Astrocyte (in vitro differentiated cells and primary cell): ENCODE data around the gene OSM.

Experiments
- CTCF ChIP-seq: IDR thresholded peaks from 2 replicates; pipeline ENCODE4 v1.5.1; 2011; ENCODE audit warnings: low read depth, mild to moderate bottlenecking, inconsistent platforms, low read length, moderate library complexity; ENCODE audit not compliant: insufficient read depth
- EZH2 ChIP-seq: IDR thresholded peaks from 2 replicates; pipeline ENCODE4 v1.6.1; 2012; ENCODE audit warnings: mild to moderate bottlenecking, low read length, inconsistent platforms; ENCODE audit not compliant: insufficient read depth

- TF ChIP-seq EZH2: no peak
- no peak for TF ChIP-seq CTCF
These were observed 35.6 kb upstream of the OSM start for GRCh38 chr22:30301995-30302809.
